Gastrocnemius medialis (tissue), 4 donors: Measurements from ENCODE around the gene TEAD4.

ENCODE experiments used
- POLR2A ChIP-seq, 2 donors: fragments of 450-650 bp; IDR thresholded peaks; one replicate each; pipeline ENCODE4 v1.6.1; 2017; ENCODE audit warnings: antibody characterized with exemption in 2 of 2, mild to moderate bottlenecking in 2 of 2, moderate library complexity in 2 of 2
- TF ChIP-seq, protein P1 (sequence below), 5 experiments: fragments of 450-650 bp in 3 of 5; fragments of 200-600 bp in 2 of 5; sonication (generic) in 2 of 5; IDR thresholded peaks in 4 of 5; conservative IDR thresholded peaks in 1 of 5; 1 replicate in 4 of 5; 2 replicates in 1 of 5; pipeline ENCODE4 v1.5.1; 2016 to 2019; ENCODE audit warnings: antibody characterized with exemption in 5 of 5, mild to moderate bottlenecking in 3 of 5, moderate library complexity in 3 of 5

DNA sequence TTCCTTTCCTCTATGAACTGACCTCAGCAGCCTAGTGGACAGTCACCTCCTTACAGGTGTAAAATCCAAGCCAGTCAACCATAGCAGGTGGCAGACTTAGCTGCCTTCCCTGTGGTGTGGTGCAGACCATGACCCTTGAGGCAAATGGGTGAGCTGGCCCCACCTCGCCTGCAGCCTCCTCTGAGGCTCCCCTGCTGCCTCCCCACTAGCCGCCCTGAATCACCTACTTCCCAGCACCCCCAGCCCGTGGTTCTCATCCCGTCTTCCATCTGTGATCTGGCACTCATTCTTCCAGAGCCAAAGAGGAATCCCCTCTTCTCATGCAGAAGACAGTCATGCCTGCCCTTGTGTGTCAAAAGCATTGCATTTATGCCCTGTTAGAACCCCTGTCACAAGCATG is 83.6 kb downstream of the TEAD4 start:
- TF ChIP-seq, protein P1, sequence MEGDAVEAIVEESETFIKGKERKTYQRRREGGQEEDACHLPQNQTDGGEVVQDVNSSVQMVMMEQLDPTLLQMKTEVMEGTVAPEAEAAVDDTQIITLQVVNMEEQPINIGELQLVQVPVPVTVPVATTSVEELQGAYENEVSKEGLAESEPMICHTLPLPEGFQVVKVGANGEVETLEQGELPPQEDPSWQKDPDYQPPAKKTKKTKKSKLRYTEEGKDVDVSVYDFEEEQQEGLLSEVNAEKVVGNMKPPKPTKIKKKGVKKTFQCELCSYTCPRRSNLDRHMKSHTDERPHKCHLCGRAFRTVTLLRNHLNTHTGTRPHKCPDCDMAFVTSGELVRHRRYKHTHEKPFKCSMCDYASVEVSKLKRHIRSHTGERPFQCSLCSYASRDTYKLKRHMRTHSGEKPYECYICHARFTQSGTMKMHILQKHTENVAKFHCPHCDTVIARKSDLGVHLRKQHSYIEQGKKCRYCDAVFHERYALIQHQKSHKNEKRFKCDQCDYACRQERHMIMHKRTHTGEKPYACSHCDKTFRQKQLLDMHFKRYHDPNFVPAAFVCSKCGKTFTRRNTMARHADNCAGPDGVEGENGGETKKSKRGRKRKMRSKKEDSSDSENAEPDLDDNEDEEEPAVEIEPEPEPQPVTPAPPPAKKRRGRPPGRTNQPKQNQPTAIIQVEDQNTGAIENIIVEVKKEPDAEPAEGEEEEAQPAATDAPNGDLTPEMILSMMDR (IDR thresholded peaks at IDR 0.05 in 4 of 5, conservative IDR thresholded peaks at IDR 0.05 in 1 of 5) = no peak
- no peak for TF ChIP-seq POLR2A (IDR thresholded peaks at IDR 0.05)
